Right lobe of liver (tissue), 4 donors: Measurements from ENCODE around the gene NFIA.

ENCODE experiments used
- CTCF ChIP-seq, 4 donors: fragments of 200-600 bp in 3 of 4; fragments of 450-650 bp in 1 of 4; IDR thresholded peaks; one replicate each; pipeline versions ENCODE4 v1.5.1 to v1.8.0; 2016 to 2022; ENCODE audit warnings: antibody characterized with exemption in 4 of 4, mild to moderate bottlenecking in 2 of 4
- POLR2A ChIP-seq: fragments of 450-650 bp; IDR thresholded peaks from one replicate; pipeline ENCODE4 v1.6.1; 2017; ENCODE audit warnings: antibody characterized with exemption, mild to moderate bottlenecking
- donor health status: DM: no; HTN: no; CAD: no.
- donor health status: DM: no; HTN: no; CAD: no.
- donor health status: DM: no; HTN: yes; CAD: no.

- no peak for TF ChIP-seq CTCF (IDR thresholded peaks at IDR 0.05)
- no peak for TF ChIP-seq POLR2A
Measured at GRCh38 chr1:61131248-61131647, 48.9 kb downstream of the NFIA start.
